Nephron progenitor cell (in vitro differentiated cells): ENCODE data around the gene SH3BGR.
"Not testable (repeated sequence)": the region's sequence is repeated elsewhere in the genome, so short reads cannot be mapped to it uniquely, and the experiment has no call there.

Experiments used
- DNase-seq: peaks from one replicate; pipeline ENCODE4 v3.0.0; 2021
- H3K27ac Mint-ChIP-seq: 2 replicates; pipeline ENCODE4 v1.8.0; 2021; ENCODE audit warnings: mild to moderate bottlenecking, moderate library complexity, mixed read lengths
- H3K27me3 Mint-ChIP-seq: 2 replicates; pipeline ENCODE4 v1.8.0; 2021; ENCODE audit warnings: mild to moderate bottlenecking, low read depth, mixed read lengths; ENCODE audit not compliant: poor library complexity
- H3K36me3 Mint-ChIP-seq: 2 replicates; pipeline ENCODE4 v1.8.0; 2021; ENCODE audit warnings: low read depth, mixed read lengths
- H3K4me1 Mint-ChIP-seq: 2 replicates; pipeline ENCODE4 v1.8.0; 2021; ENCODE audit warnings: mixed read lengths
- H3K4me3 Mint-ChIP-seq: 2 replicates; pipeline ENCODE4 v1.8.0; 2021; ENCODE audit warnings: mild to moderate bottlenecking, moderate library complexity, mixed read lengths
- H3K9me3 Mint-ChIP-seq: 2 replicates; pipeline ENCODE4 v1.8.0; 2021; ENCODE audit warnings: mild to moderate bottlenecking, moderate library complexity, mixed read lengths
- CTCF ChIP-seq: fragments of 200-600 bp; sonication (generic); IDR thresholded peaks from 2 replicates; pipeline ENCODE4 v1.5.0; 2021; ENCODE audit warnings: antibody characterized with exemption

Gene SH3BGR

GRCh38 chr21:39451332-39452206 is at the start of gene SH3BGR:
TSS of gene SH3BGR (plus strand) at chr21:39451970. CDS start at chr21:39452097, 127 bp downstream.
- TF ChIP-seq CTCF, result no peak

GRCh38 chr21:39406065-39406464 is 45.7 kb upstream of the SH3BGR start:
- TF ChIP-seq CTCF, result no peak
- Mint-ChIP-seq H3K27ac (no peak overlapping the region), H3K4me1 (no peaks in the 10 kb centered on the region), H3K4me3 (no peak overlapping the region), H3K27me3 (peaks cover 2% of the 10 kb centered on the region), H3K36me3 (peaks cover 54% of the 10 kb centered on the region), H3K9me3 (peaks cover 17% of the 10 kb centered on the region)
- DNase-seq, result no peak

More at GRCh38 chr21:39451332-39452206, at the start of gene SH3BGR:
- H3K27me3 Mint-ChIP-seq, result peaks cover 8% of the 10 kb centered on the region
- DNase-seq, result peak; percentile 36
- H3K27ac Mint-ChIP-seq, result peak within 1 kb of the TSS; percentile 94
- peaks cover 60% of the 10 kb centered on the region for H3K4me1 Mint-ChIP-seq
- H3K9me3 Mint-ChIP-seq, result peaks cover 13% of the 10 kb centered on the region
- H3K4me3 Mint-ChIP-seq, result peak within 1 kb of the TSS; percentile 74
- H3K36me3 Mint-ChIP-seq, result peaks cover 5% of the 10 kb centered on the region

- H3K9me3 Mint-ChIP-seq, result peaks cover 14% of the 10 kb centered on the region
- H3K36me3 Mint-ChIP-seq, result peaks cover 16% of the 10 kb centered on the region
- H3K4me1 Mint-ChIP-seq, result peaks cover 22% of the 10 kb centered on the region
- H3K27me3 Mint-ChIP-seq, H3K27ac Mint-ChIP-seq, H3K4me3 Mint-ChIP-seq, DNase-seq: not testable (repeated sequence)
These were observed 32.6 kb upstream of the SH3BGR start for GRCh38 chr21:39419204-39419603.

- no peak for DNase-seq
- H3K4me1 Mint-ChIP-seq, result peaks cover 17% of the 10 kb centered on the region
- H3K27ac Mint-ChIP-seq, result no peak overlapping the region
- peaks cover 20% of the 10 kb centered on the region for H3K36me3 Mint-ChIP-seq
- TF ChIP-seq CTCF, result no peak
- H3K9me3 Mint-ChIP-seq, result peaks cover 9% of the 10 kb centered on the region
- H3K4me3 Mint-ChIP-seq, result no peak overlapping the region
- no peaks in the 10 kb centered on the region for H3K27me3 Mint-ChIP-seq
These were observed 29.1 kb upstream of the SH3BGR start for GRCh38 chr21:39422527-39423241.

- H3K4me1 Mint-ChIP-seq, result peaks cover 11% of the 10 kb centered on the region
- no peak overlapping the region for H3K27ac Mint-ChIP-seq
- DNase-seq, result no peak
- no peaks in the 10 kb centered on the region for H3K27me3 Mint-ChIP-seq
- peaks cover 4% of the 10 kb centered on the region for H3K9me3 Mint-ChIP-seq
- TF ChIP-seq CTCF, result no peak
- H3K4me3 Mint-ChIP-seq, result no peak overlapping the region
- H3K36me3 Mint-ChIP-seq, result peaks cover 13% of the 10 kb centered on the region
These were observed 22.3 kb upstream of the SH3BGR start for GRCh38 chr21:39429445-39429844.

- Mint-ChIP-seq H3K36me3 (peaks cover 13% of the 10 kb centered on the region), H3K27me3 (no peaks in the 10 kb centered on the region), H3K4me1 (peaks cover 11% of the 10 kb centered on the region), H3K27ac (peak overlapping the region; percentile 85), H3K4me3 (no peak overlapping the region), H3K9me3 (peaks cover 4% of the 10 kb centered on the region)
- TF ChIP-seq CTCF, result no peak
- no peak for DNase-seq
These were observed 21.8 kb upstream of the SH3BGR start for GRCh38 chr21:39430016-39430415.
